B cell (primary cell): ENCODE measurements around the gene ZSCAN30.

Source experiments
- CTCF ChIP-seq: fragments of 200-600 bp; IDR thresholded peaks from one replicate; pipeline ENCODE4 v1.8.0; 2022; ENCODE audit warnings: antibody characterized with exemption, mild to moderate bottlenecking
- EZH2 ChIP-seq: IDR thresholded peaks from 2 replicates; pipeline ENCODE4 v1.6.1; 2012; ENCODE audit warnings: borderline replicate concordance, low read depth, mild to moderate bottlenecking, moderate library complexity, low read length; ENCODE audit not compliant: insufficient read depth, poor library complexity, severe bottlenecking

DNA sequence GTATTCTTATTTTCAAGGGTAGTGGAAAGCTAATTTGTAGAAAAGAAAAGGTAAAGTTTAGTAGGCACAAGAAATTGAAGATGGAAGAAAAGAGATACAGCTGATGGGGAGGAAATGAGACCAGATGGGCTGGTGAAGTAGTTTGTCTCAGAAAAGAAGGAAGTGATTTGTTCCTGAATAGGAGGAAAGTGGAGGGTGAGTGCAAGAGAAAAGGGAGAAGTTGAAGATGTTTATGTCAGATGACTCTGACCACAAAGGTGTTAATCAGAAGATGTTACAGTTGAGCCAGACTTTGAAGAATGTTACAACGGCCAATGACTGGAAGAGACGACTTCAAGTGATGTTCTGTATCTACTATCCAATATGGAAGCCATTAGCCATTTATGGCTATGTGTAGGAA is 21.2 kb downstream of the ZSCAN30 start:
- no peak for TF ChIP-seq CTCF
- TF ChIP-seq EZH2: no peak
